WTC11 (cell line): ENCODE measurements around the gene CEBPG.

Experiments
- CREB1 ChIP-seq: sonication (generic); formaldehyde crosslinking; IDR thresholded peaks from 2 replicates; pipeline ENCODE4 v1.8.0; 2023; ENCODE audit warnings: mild to moderate bottlenecking, missing genetic modification reagents
- CTCF ChIP-seq: fragments of 200-600 bp; IDR thresholded peaks from 2 replicates; pipeline ENCODE4 v1.8.0; 2022; ENCODE audit warnings: antibody characterized with exemption
- ELF4 ChIP-seq: sonication (generic); formaldehyde crosslinking; IDR thresholded peaks from 2 replicates; pipeline ENCODE4 v1.8.1; 2022; ENCODE audit warnings: low read depth, mild to moderate bottlenecking, moderate library complexity, missing genetic modification reagents
- ESRRA ChIP-seq: sonication (generic); formaldehyde crosslinking; IDR thresholded peaks from 2 replicates; pipeline ENCODE4 v1.8.1; 2022; ENCODE audit warnings: mild to moderate bottlenecking, missing genetic modification reagents, borderline replicate concordance
- FOXJ3 ChIP-seq: sonication (generic); formaldehyde crosslinking; IDR thresholded peaks from 2 replicates; pipeline ENCODE4 v1.9.0; 2021; ENCODE audit warnings: missing genetic modification reagents, mild to moderate bottlenecking, borderline replicate concordance
- FOXP4 ChIP-seq: sonication (generic); formaldehyde crosslinking; IDR thresholded peaks from 2 replicates; pipeline ENCODE4 v1.8.0; 2022; ENCODE audit warnings: mild to moderate bottlenecking, missing genetic modification reagents
- TEAD4 ChIP-seq: sonication (generic); formaldehyde crosslinking; IDR thresholded peaks from 2 replicates; pipeline ENCODE4 v1.8.0; 2022; ENCODE audit warnings: mild to moderate bottlenecking, missing genetic modification reagents
- ZNF263 ChIP-seq: sonication (generic); formaldehyde crosslinking; IDR thresholded peaks from 2 replicates; pipeline ENCODE4 v1.8.1; 2022; ENCODE audit warnings: low read depth, mild to moderate bottlenecking, moderate library complexity, missing genetic modification reagents
- ZNF532 ChIP-seq: fragments of 250-450 bp; sonication (Bioruptor Pico); IDR thresholded peaks from 2 replicates; pipeline ENCODE4 v1.9.0; 2021; ENCODE audit warnings: mild to moderate bottlenecking, borderline replicate concordance

- no peak for TF ChIP-seq CTCF
- no peak for TF ChIP-seq TEAD4 (CRISPR knock-in tag)
- no peak for TF ChIP-seq FOXP4
- TF ChIP-seq FOXJ3, result no peak
- no peak for TF ChIP-seq ESRRA (CRISPR knock-in tag)
- TF ChIP-seq CREB1, result no peak
- TF ChIP-seq ELF4, result no peak
- no peak for TF ChIP-seq ZNF532 (CRISPR knock-in tag)
- TF ChIP-seq ZNF263 (CRISPR knock-in tag), result no peak
These were observed 26.5 kb downstream of the CEBPG start for GRCh38 chr19:33399745-33400681.
